ENCODE results near the gene ZFYVE27.

DNA sequence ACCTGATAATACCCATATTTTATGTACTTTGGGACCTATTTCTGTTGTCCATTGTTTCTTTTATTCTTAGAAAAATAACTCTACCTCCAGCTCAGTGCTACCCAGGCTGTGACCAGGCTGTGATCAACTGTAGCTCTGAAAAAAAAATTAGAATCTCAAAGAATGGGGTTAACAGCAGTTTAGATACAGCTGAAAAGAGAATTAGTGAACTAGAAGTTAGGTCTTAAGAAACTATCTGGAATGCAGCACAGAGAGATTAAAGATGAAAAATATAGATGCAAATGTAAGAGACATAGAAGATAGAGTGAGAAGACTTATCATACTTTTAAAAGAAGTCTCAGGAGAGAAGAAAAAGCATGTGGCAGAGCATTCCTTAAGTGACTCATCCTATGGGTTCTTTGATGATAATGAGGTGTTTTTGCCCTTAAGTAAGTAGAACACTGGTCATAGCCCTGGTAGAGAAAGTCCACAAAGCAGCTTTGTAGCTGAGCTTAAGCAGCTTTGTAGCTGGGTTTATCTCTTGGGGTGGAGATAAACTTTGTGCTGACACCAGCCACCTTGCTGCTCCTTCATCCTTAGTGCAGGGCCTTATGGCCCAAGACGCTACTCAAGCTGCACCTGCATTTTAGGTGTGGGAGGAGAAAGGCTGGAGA, 62.2 kb downstream of the ZFYVE27 start:
- no peak for TF ChIP-seq CTCF (IDR thresholded peaks at IDR 0.05)
- no peak for TF ChIP-seq EP300 (IDR thresholded peaks at IDR 0.05)

Data from ovary (tissue), 3 donors.